NB4 (cell line): ENCODE data around the gene FSTL4.
"Not testable (repeated sequence)": the region's sequence is repeated elsewhere in the genome, so short reads cannot be mapped to it uniquely, and the experiment has no call there.

Experiments
- DNase-seq: peaks from one replicate; pipeline ENCODE4 v3.0.0; 2010; ENCODE audit warnings: low read depth
- H3K4me3 ChIP-seq: one replicate; pipeline ENCODE4 v1.5.1; 2011; ENCODE audit warnings: mild to moderate bottlenecking, low read depth, low read length, moderate library complexity
- CTCF ChIP-seq: IDR thresholded peaks from one replicate; pipeline ENCODE4 v1.5.1; 2012; ENCODE audit warnings: low read depth, low read length
- MAX ChIP-seq: IDR thresholded peaks from 2 replicates; pipeline ENCODE4 v1.6.1; 2011; ENCODE audit warnings: low read depth, low read length
- MYC ChIP-seq: IDR thresholded peaks from 2 replicates; pipeline ENCODE4 v1.6.1; 2011; ENCODE audit warnings: low read depth, low read length
- POLR2A ChIP-seq: IDR thresholded peaks from 2 replicates; pipeline ENCODE4 v1.6.1; 2011; ENCODE audit warnings: mild to moderate bottlenecking; ENCODE audit not compliant: insufficient read length; ENCODE audit errors: extremely low read depth

FSTL4 gene

GRCh38 chr5:133222521-133222920, 389.8 kb downstream of the FSTL4 start:
- no peak for TF ChIP-seq MAX
- no peak for TF ChIP-seq MYC
- TF ChIP-seq CTCF = no peak
- no peak for TF ChIP-seq POLR2A
- DNase-seq = no peak
- H3K4me3 ChIP-seq = no peak overlapping the region

GRCh38 chr5:133222040-133222439, 390.3 kb downstream of the FSTL4 start:
- no peak for DNase-seq
- no peak for TF ChIP-seq MAX
- no peak for TF ChIP-seq CTCF
- no peak for TF ChIP-seq MYC
- no peak for TF ChIP-seq POLR2A
- no peak overlapping the region for H3K4me3 ChIP-seq

- no peak for DNase-seq
- no peak for TF ChIP-seq MAX
- no peak for TF ChIP-seq MYC
- no peak for TF ChIP-seq CTCF
- TF ChIP-seq POLR2A = no peak
These were observed 391.3 kb downstream of the FSTL4 start for GRCh38 chr5:133220851-133221674.

GRCh38 chr5:133219296-133219695, 393.0 kb downstream of the FSTL4 start:
- no peak overlapping the region for H3K4me3 ChIP-seq
- TF ChIP-seq MAX (no peak), CTCF (no peak), MYC (no peak), POLR2A (no peak)
- no peak for DNase-seq

More at GRCh38 chr5:133220851-133221674, 391.3 kb downstream of the FSTL4 start:
- H3K4me3 ChIP-seq = no peak overlapping the region

GRCh38 chr5:133216138-133216537, 396.2 kb downstream of the FSTL4 start:
- not testable (repeated sequence) for DNase-seq, H3K4me3 ChIP-seq

- TF ChIP-seq POLR2A = no peak
- TF ChIP-seq CTCF = no peak
- no peak for TF ChIP-seq MAX
- no peak for TF ChIP-seq MYC
- no peak overlapping the region for H3K4me3 ChIP-seq
- DNase-seq = no peak
These were observed 398.1 kb downstream of the FSTL4 start for GRCh38 chr5:133214153-133214820.
